HG03354 (cell line): ENCODE results near the gene NELFA.

Experiments
- ATAC-seq: cut with Tn5 transposase; IDR thresholded peaks from one replicate; pipeline ENCODE4 v1.9.1; 2021; ENCODE audit warnings: mild to moderate bottlenecking; ENCODE audit not compliant: unreplicated experiment, poor library complexity, severe bottlenecking

NELFA gene

GRCh38 chr4:1984406-1985191 lies 24.2 kb downstream of the NELFA start:
- no peak for ATAC-seq

- no peak for ATAC-seq
These were observed 24.8 kb downstream of the NELFA start for GRCh38 chr4:1983846-1984405.

GRCh38 chr4:1983053-1983845 lies 25.5 kb downstream of the NELFA start:
- ATAC-seq, result no peak

- ATAC-seq, result no peak
These were observed 26.4 kb downstream of the NELFA start for GRCh38 chr4:1982124-1983052.

- ATAC-seq, result no peak
These were observed 27.3 kb downstream of the NELFA start for GRCh38 chr4:1981251-1982058.

GRCh38 chr4:1980561-1981041 lies 28.2 kb downstream of the NELFA start:
- no peak for ATAC-seq

- no peak for ATAC-seq
These were observed 29.1 kb downstream of the NELFA start for GRCh38 chr4:1979477-1980196.

GRCh38 chr4:1978741-1979476 lies 29.9 kb downstream of the NELFA start:
- no peak for ATAC-seq

GRCh38 chr4:1978226-1978625 lies 30.5 kb downstream of the NELFA start:
- ATAC-seq, result no peak

GRCh38 chr4:1976416-1977352 lies 32.1 kb downstream of the NELFA start:
- no peak for ATAC-seq

- ATAC-seq, result no peak
These were observed 32.9 kb downstream of the NELFA start for GRCh38 chr4:1975880-1976279.

GRCh38 chr4:1975391-1975801 lies 33.4 kb downstream of the NELFA start:
- no peak for ATAC-seq

GRCh38 chr4:1974840-1975239 lies 33.9 kb downstream of the NELFA start:
- ATAC-seq, result no peak

GRCh38 chr4:1973661-1974060 lies 35.1 kb downstream of the NELFA start:
- no peak for ATAC-seq

- no peak for ATAC-seq
These were observed 35.6 kb downstream of the NELFA start for GRCh38 chr4:1973218-1973617.

- no peak for ATAC-seq
These were observed 36.4 kb downstream of the NELFA start for GRCh38 chr4:1972414-1972813.
